ENCODE data around the gene GPR25.

- no peak for TF ChIP-seq USF2 (IDR thresholded peaks at IDR 0.05; ENCODE audit: low read depth, low read length)
- TF ChIP-seq RCOR1 (IDR thresholded peaks at IDR 0.05; ENCODE audit: insufficient replicate concordance, low read length): no peak
- TF ChIP-seq, protein P1, sequence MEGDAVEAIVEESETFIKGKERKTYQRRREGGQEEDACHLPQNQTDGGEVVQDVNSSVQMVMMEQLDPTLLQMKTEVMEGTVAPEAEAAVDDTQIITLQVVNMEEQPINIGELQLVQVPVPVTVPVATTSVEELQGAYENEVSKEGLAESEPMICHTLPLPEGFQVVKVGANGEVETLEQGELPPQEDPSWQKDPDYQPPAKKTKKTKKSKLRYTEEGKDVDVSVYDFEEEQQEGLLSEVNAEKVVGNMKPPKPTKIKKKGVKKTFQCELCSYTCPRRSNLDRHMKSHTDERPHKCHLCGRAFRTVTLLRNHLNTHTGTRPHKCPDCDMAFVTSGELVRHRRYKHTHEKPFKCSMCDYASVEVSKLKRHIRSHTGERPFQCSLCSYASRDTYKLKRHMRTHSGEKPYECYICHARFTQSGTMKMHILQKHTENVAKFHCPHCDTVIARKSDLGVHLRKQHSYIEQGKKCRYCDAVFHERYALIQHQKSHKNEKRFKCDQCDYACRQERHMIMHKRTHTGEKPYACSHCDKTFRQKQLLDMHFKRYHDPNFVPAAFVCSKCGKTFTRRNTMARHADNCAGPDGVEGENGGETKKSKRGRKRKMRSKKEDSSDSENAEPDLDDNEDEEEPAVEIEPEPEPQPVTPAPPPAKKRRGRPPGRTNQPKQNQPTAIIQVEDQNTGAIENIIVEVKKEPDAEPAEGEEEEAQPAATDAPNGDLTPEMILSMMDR (conservative IDR thresholded peaks at IDR 0.05; ENCODE audit: low read depth, low read length): no peak
These were observed 22.6 kb downstream of the GPR25 start for GRCh38 chr1:200895443-200895789.

All from IMR-90 (cell line).